Measurements from ENCODE around the gene AVPR2. TPM values are rescaled to one million over a fixed set of nuclear protein-coding genes. Genes with fewer than 3 reads are reported as not detected.
A peak's percentile ranks its signal among the peaks of the same experiment; 100 is the strongest.

The AVPR2 gene
- total and polyA plus RNA-seq, 2 donors (not counting 1 experiment from before 2014, with no cell fraction given): not detected

DNA sequence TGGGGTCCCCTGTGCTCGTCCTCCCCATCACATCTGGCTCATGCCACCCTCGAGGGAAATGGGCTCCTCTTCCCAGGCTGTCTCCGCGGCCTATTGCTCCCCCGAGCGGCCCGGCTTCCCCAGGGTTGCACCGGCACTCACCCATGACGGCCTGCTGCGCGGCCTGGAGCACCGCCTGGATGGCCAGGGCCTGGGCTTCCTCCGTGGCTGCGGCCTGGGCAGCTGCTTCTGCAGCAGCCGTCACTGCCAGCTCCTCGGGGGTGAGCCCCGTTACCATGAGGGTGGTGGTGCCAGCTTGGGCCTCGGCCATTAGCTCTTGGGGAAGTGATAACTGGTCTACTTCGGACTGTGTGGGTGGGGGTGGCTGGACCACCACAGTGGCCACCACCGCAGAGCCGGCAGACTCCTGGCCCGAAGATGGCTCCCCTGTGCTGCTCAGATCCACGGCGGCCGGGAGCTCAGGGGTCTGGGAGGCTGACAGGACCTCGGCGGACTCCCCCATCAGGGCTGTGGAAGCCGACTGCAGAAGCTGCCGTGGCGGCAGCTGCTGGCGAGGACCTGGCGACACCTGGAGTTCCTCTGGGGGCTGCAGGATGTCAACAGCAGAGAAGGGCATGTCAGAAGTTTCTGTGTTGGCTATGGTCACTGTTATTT, 48.0 kb downstream of the AVPR2 start:
- H3K4me3 ChIP-seq (replicated peaks in 1 of 4; ENCODE audit: control extremely low read depth in 1 of 4, insufficient read depth in 1 of 4, low read depth in 3 of 4, low read length in 4 of 4): no peak overlapping the region
- H2AFZ ChIP-seq (ENCODE audit: low read length): no peak overlapping the region
- no peaks in the 10 kb centered on the region for H3K79me2 ChIP-seq (ENCODE audit: control insufficient read depth, insufficient read depth, low read length)
- no peak for DNase-seq (ENCODE audit: low read depth in 2 of 2)
- TF ChIP-seq, protein P1, sequence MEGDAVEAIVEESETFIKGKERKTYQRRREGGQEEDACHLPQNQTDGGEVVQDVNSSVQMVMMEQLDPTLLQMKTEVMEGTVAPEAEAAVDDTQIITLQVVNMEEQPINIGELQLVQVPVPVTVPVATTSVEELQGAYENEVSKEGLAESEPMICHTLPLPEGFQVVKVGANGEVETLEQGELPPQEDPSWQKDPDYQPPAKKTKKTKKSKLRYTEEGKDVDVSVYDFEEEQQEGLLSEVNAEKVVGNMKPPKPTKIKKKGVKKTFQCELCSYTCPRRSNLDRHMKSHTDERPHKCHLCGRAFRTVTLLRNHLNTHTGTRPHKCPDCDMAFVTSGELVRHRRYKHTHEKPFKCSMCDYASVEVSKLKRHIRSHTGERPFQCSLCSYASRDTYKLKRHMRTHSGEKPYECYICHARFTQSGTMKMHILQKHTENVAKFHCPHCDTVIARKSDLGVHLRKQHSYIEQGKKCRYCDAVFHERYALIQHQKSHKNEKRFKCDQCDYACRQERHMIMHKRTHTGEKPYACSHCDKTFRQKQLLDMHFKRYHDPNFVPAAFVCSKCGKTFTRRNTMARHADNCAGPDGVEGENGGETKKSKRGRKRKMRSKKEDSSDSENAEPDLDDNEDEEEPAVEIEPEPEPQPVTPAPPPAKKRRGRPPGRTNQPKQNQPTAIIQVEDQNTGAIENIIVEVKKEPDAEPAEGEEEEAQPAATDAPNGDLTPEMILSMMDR (conservative IDR thresholded peaks at IDR 0.05 in 1 of 2, IDR thresholded peaks at IDR 0.05 in 1 of 2; ENCODE audit: low read depth in 1 of 2, low read length in 2 of 2): no peak
- no peak for TF ChIP-seq EZH2 (IDR thresholded peaks at IDR 0.05; ENCODE audit: low read length, missing control alignments)
- H3K36me3 ChIP-seq (ENCODE audit: control insufficient read depth, insufficient read depth, low read length): peaks cover 51% of the 10 kb centered on the region
- no peaks in the 10 kb centered on the region for H3K9me3 ChIP-seq (ENCODE audit: control insufficient read depth, insufficient read depth, low read depth, low read length)
- peaks cover 2% of the 10 kb centered on the region for H3K4me1 ChIP-seq (ENCODE audit: control insufficient read depth, extremely low read depth, insufficient read depth, low read length)
- no peaks in the 10 kb centered on the region for H3K27me3 ChIP-seq (ENCODE audit: control insufficient read depth, insufficient read depth, low read length)
- no peak overlapping the region for H3K27ac ChIP-seq (ENCODE audit: insufficient read depth, low read length)
- no peak overlapping the region for H3K9ac ChIP-seq (ENCODE audit: insufficient read depth, low read length)
- H4K20me1 ChIP-seq (ENCODE audit: control insufficient read depth, extremely low read depth, insufficient read depth, low read length): no peaks in the 10 kb centered on the region
- no peak overlapping the region for H3K4me2 ChIP-seq (ENCODE audit: extremely low read depth, insufficient read depth, low read length)

DNA sequence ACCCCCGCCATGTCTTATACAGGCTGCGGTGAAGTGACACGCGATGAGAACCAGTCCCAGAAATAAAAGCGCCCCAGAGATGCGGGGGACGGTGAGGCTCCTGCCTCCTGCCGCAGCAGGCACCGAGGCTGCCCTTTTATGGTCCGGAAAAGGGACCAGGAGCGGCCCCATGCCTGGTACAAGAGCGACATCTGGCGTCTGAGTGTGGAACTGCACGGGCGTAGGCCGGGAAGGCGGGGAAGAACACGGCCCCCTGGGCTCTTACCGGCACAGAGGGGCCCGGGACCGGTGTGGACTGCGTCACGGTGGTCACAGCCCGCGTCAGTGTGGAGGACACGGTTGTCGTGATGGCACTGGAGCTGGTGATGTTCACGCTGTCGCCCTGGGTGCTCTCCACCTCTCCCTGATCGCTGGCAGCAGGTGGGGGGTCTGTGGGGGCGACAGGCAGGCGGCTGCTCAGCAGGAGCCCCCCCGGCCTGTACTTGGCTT, 48.9 kb downstream of the AVPR2 start:
- H3K9me3 ChIP-seq (ENCODE audit: control insufficient read depth, insufficient read depth, low read depth, low read length): no peaks in the 10 kb centered on the region
- no peaks in the 10 kb centered on the region for H3K79me2 ChIP-seq (ENCODE audit: control insufficient read depth, insufficient read depth, low read length)
- DNase-seq (ENCODE audit: low read depth in 2 of 2): peak; percentile 47 to 59
- H2AFZ ChIP-seq (ENCODE audit: low read length): no peak overlapping the region
- H3K4me1 ChIP-seq (ENCODE audit: control insufficient read depth, extremely low read depth, insufficient read depth, low read length): peaks cover 2% of the 10 kb centered on the region
- H3K27ac ChIP-seq (ENCODE audit: insufficient read depth, low read length): peak overlapping the region; percentile 43
- H3K9ac ChIP-seq (ENCODE audit: insufficient read depth, low read length): no peak overlapping the region
- H3K36me3 ChIP-seq (ENCODE audit: control insufficient read depth, insufficient read depth, low read length): peaks cover 56% of the 10 kb centered on the region
- no peak overlapping the region for H3K4me3 ChIP-seq (replicated peaks in 1 of 4; ENCODE audit: control extremely low read depth in 1 of 4, insufficient read depth in 1 of 4, low read depth in 3 of 4, low read length in 4 of 4)
- TF ChIP-seq EZH2 (IDR thresholded peaks at IDR 0.05; ENCODE audit: low read length, missing control alignments): no peak
- TF ChIP-seq, protein P1 (conservative IDR thresholded peaks at IDR 0.05 in 1 of 2, IDR thresholded peaks at IDR 0.05 in 1 of 2; ENCODE audit: low read depth in 1 of 2, low read length in 2 of 2): peak; percentile 70 to 76
- no peaks in the 10 kb centered on the region for H4K20me1 ChIP-seq (ENCODE audit: control insufficient read depth, extremely low read depth, insufficient read depth, low read length)
- H3K4me2 ChIP-seq (ENCODE audit: extremely low read depth, insufficient read depth, low read length): no peak overlapping the region
- no peaks in the 10 kb centered on the region for H3K27me3 ChIP-seq (ENCODE audit: control insufficient read depth, insufficient read depth, low read length)

DNA sequence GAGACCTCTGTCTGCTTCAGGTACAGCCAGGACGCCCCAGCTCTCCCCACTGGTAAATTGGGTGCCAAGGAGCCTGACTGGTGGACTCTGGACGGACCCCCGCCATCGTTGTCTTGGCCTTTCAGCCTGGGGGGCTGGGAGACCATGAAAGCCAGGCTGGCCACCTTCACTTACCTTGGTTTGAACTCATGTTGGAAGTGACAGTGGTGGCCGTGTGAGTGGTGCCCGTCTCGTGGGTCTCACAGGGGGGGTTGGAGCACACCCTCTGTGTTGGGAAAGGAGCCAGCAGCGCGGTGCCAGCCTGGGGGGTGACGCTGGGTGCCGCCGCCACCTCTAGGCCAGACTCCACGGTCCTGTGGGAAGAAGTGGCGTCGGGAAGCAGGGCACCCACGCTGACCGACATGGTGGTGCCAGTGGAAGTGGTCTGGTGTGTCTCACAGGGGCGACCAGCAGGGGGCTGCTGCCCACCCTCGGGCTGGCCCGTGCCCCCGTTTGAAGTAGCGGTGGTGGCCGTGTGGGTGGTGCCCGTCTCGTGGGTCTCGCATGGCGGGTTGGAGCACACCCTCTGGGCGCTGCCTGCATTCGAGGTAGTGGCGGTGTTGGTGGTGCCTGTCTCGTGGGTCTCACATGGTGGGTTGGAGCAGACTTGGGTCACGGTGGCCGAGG, 49.6 kb downstream of the AVPR2 start:
- H3K79me2 ChIP-seq (ENCODE audit: control insufficient read depth, insufficient read depth, low read length): no peaks in the 10 kb centered on the region
- H3K27ac ChIP-seq (ENCODE audit: insufficient read depth, low read length): no peak overlapping the region
- peaks cover 2% of the 10 kb centered on the region for H3K4me1 ChIP-seq (ENCODE audit: control insufficient read depth, extremely low read depth, insufficient read depth, low read length)
- H3K36me3 ChIP-seq (ENCODE audit: control insufficient read depth, insufficient read depth, low read length): peaks cover 58% of the 10 kb centered on the region
- no peak overlapping the region for H3K4me3 ChIP-seq (replicated peaks in 1 of 4; ENCODE audit: control extremely low read depth in 1 of 4, insufficient read depth in 1 of 4, low read depth in 3 of 4, low read length in 4 of 4)
- DNase-seq (ENCODE audit: low read depth in 2 of 2): no peak
- H3K4me2 ChIP-seq (ENCODE audit: extremely low read depth, insufficient read depth, low read length): no peak overlapping the region
- no peaks in the 10 kb centered on the region for H4K20me1 ChIP-seq (ENCODE audit: control insufficient read depth, extremely low read depth, insufficient read depth, low read length)
- no peaks in the 10 kb centered on the region for H3K27me3 ChIP-seq (ENCODE audit: control insufficient read depth, insufficient read depth, low read length)
- TF ChIP-seq, protein P1 (conservative IDR thresholded peaks at IDR 0.05 in 1 of 2, IDR thresholded peaks at IDR 0.05 in 1 of 2; ENCODE audit: low read depth in 1 of 2, low read length in 2 of 2): no peak
- no peak for TF ChIP-seq EZH2 (IDR thresholded peaks at IDR 0.05; ENCODE audit: low read length, missing control alignments)
- H3K9me3 ChIP-seq (ENCODE audit: control insufficient read depth, insufficient read depth, low read depth, low read length): no peaks in the 10 kb centered on the region
- H2AFZ ChIP-seq (ENCODE audit: low read length): no peak overlapping the region
- H3K9ac ChIP-seq (ENCODE audit: insufficient read depth, low read length): no peak overlapping the region

Measured in fibroblast of lung (primary cell).